MCF 10A (cell line): ENCODE data around the gene ZNFX1. TPM values are rescaled to one million over a fixed set of nuclear protein-coding genes. Genes with fewer than 3 reads are reported as not detected.
"Not testable (repeated sequence)": the region's sequence is repeated elsewhere in the genome, so short reads cannot be mapped to it uniquely, and the experiment has no call there.

Experiments used
- BruUV-seq: library from RNA; stranded (reverse); fragments of 400-500 nt; replicated peaks from 2 replicates; lab custom pipeline; 2021; lab: Mats Ljungman, UMichigan
- CTCF ChIA-PET: fragments of 300-600 bp; sonication (Branson Sonifier 250); formaldehyde crosslinking; extraction: SDS; loops from one replicate; lab custom pipeline; 2021; ENCODE audit warnings: antibody characterized with exemption, inconsistent platforms; lab: Yijun Ruan, JAX
- POLR2A ChIA-PET: fragments of 300-600, 350-650 bp; sonication (Branson Sonifier 250); formaldehyde crosslinking; extraction: SDS; loops from one replicate; lab custom pipeline; 2020; ENCODE audit warnings: antibody characterized with exemption, inconsistent platforms; lab: Yijun Ruan, JAX
- DNase-seq: peaks from one replicate; pipeline ENCODE4 v3.0.0-alpha.2; 2018; ENCODE audit not compliant: unreplicated experiment
- H3K27ac Mint-ChIP-seq: one replicate; pipeline ENCODE4 v1.8.0; 2022; ENCODE audit warnings: mild to moderate bottlenecking, low read depth, mixed read lengths; ENCODE audit not compliant: unreplicated experiment
- H3K27me3 Mint-ChIP-seq: one replicate; pipeline ENCODE4 v1.8.0; 2022; ENCODE audit warnings: mixed read lengths; ENCODE audit not compliant: insufficient read depth, unreplicated experiment
- H3K36me3 Mint-ChIP-seq: one replicate; pipeline ENCODE4 v1.8.0; 2022; ENCODE audit warnings: mild to moderate bottlenecking, moderate library complexity, mixed read lengths; ENCODE audit not compliant: insufficient read depth, unreplicated experiment
- H3K4me1 Mint-ChIP-seq: one replicate; pipeline ENCODE4 v1.8.0; 2022; ENCODE audit warnings: mixed read lengths; ENCODE audit not compliant: insufficient read depth, unreplicated experiment
- H3K4me3 Mint-ChIP-seq: one replicate; pipeline ENCODE4 v1.8.0; 2022; ENCODE audit warnings: mild to moderate bottlenecking, moderate library complexity, mixed read lengths; ENCODE audit not compliant: unreplicated experiment
- H3K9me3 Mint-ChIP-seq: one replicate; pipeline ENCODE4 v1.8.0; 2022; ENCODE audit warnings: mixed read lengths; ENCODE audit not compliant: unreplicated experiment
- intact Hi-C: fragments of 100-400 bp; cut with micrococcal nuclease; formaldehyde crosslinking; loops from 2 replicates; pipeline ENCODE4 v1.14.1; 2022
- total RNA-seq: library from RNA; stranded (reverse); gene quantifications from 2 replicates; pipeline ENCODE4 v1.2.3, GENCODE V29; 2022
- TF ChIP-seq, protein P1 (sequence below): fragments of 200-600 bp; IDR thresholded peaks from one replicate; pipeline ENCODE4 v1.8.0; 2022; ENCODE audit warnings: antibody characterized with exemption, mild to moderate bottlenecking; ENCODE audit not compliant: unreplicated experiment

The ZNFX1 gene
- total RNA-seq, 1 experiment from 2014 or later, result 24.3 TPM

DNA sequence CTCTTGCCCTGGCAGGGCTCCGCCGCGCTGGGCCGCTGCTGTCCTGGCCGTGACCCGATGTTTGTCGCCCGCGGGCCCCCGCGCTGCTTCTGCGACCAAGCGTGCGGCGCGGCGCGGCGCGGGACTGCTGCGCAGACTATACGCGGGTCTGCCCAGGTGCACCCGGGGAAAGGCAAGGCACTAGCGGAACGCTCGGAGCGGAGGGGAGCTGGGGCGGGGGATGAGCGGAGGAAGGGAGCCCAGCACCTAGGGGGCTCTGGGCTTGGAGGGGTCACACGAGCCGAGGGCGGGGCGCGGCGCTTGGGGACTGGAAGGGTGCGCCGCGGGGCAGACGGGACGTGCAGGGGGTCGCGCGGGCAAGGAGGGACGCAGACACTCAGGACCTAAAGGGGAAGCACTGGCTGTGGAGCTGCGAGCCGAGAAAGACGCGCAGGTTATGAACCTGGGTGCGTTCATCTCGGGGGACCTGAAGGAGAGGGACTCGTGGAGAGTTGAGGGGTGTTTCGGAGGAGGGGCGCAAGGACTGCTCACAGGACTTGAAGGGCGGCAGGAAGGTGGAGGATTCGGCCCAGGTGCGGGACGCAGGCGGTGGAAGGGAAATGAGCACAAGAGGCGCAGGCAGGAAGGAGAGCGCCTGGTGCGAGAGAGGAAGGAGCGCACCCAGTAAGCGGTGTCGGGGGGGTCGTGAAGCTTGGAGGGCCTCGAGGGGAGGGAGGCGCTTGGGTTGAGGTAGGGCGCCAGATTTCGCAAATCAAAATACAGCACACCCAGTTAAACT is 40.8 kb upstream of the ZNFX1 start:
- CTCF ChIA-PET, result interaction anchor here (0.7 to 1.7 kb wide), 3 partner anchors 18 to 528 kb away, joined by 3 to 4 read pairs (median 4); no protein-coding TSS in a partner anchor
- Mint-ChIP-seq H3K27ac (no peak overlapping the region), H3K36me3 (no peaks in the 10 kb centered on the region), H3K4me1 (no peaks in the 10 kb centered on the region), H3K27me3 (peaks cover 40% of the 10 kb centered on the region), H3K9me3 (no peaks in the 10 kb centered on the region), H3K4me3 (no peak overlapping the region)
- no peak for DNase-seq
- POLR2A ChIA-PET, result interaction anchor here (0.6 to 1.0 kb wide), 2 partner anchors 37 to 109 kb away, joined by 3 to 4 read pairs; no protein-coding TSS in a partner anchor
- no TSS peak for BruUV-seq
- TF ChIP-seq, protein P1, sequence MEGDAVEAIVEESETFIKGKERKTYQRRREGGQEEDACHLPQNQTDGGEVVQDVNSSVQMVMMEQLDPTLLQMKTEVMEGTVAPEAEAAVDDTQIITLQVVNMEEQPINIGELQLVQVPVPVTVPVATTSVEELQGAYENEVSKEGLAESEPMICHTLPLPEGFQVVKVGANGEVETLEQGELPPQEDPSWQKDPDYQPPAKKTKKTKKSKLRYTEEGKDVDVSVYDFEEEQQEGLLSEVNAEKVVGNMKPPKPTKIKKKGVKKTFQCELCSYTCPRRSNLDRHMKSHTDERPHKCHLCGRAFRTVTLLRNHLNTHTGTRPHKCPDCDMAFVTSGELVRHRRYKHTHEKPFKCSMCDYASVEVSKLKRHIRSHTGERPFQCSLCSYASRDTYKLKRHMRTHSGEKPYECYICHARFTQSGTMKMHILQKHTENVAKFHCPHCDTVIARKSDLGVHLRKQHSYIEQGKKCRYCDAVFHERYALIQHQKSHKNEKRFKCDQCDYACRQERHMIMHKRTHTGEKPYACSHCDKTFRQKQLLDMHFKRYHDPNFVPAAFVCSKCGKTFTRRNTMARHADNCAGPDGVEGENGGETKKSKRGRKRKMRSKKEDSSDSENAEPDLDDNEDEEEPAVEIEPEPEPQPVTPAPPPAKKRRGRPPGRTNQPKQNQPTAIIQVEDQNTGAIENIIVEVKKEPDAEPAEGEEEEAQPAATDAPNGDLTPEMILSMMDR, result no peak
- intact Hi-C loops, result no loop called here

DNA sequence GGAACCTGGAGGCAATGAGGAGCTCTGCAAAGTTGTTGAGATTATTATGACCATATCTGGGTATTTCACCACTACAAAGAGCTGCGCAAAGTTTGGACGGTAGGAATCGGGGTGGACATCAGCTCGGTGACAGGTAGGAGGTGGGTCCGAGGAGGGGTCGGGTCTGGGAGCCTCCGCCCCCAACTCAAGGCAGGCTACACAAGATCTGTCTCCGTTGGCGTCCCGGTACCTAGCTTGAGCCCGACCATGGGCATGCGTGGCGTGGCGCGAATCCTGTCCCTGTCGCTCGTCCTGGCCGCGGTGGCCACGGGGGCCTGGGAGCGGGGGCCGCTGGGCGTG is 40.2 kb upstream of the ZNFX1 start:
- H3K4me3 Mint-ChIP-seq, result no peak overlapping the region
- intact Hi-C loops, result no loop called here
- H3K27me3 Mint-ChIP-seq, result peaks cover 40% of the 10 kb centered on the region
- TF ChIP-seq, protein P1, result no peak
- CTCF ChIA-PET, result interaction anchor here (0.5 kb wide), 1 partner anchor 602 kb away, joined by 3 read pairs; no protein-coding TSS in a partner anchor
- no peak for DNase-seq
- H3K36me3 Mint-ChIP-seq, result no peaks in the 10 kb centered on the region
- POLR2A ChIA-PET, result interaction anchor here (1.0 kb wide), 1 partner anchor 37 kb away, joined by 4 read pairs; no protein-coding TSS in a partner anchor
- no peaks in the 10 kb centered on the region for H3K4me1 Mint-ChIP-seq
- no peaks in the 10 kb centered on the region for H3K9me3 Mint-ChIP-seq
- BruUV-seq, result no TSS peak
- no peak overlapping the region for H3K27ac Mint-ChIP-seq

DNA sequence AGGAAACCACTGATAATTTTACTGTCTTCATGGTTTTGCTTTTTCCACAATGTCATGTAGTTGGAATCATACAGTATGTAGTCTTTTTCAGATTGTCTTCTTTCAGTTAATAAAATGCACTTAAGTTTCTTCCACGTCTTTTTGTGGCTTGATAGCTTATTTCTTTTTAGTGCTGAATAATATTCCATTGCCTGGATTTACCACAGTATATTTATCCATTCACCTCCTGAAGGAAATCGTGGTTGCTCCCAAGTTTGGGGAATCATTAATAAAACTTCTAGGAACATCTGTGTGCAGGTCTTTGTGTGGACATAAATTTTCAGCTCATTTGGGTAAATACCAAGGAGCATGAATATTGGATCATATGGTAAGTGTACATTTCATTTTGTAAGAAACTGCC is 38.8 kb upstream of the ZNFX1 start:
- intact Hi-C loops, result no loop called here
- TF ChIP-seq, protein P1, result no peak
- BruUV-seq, result no TSS peak

DNA sequence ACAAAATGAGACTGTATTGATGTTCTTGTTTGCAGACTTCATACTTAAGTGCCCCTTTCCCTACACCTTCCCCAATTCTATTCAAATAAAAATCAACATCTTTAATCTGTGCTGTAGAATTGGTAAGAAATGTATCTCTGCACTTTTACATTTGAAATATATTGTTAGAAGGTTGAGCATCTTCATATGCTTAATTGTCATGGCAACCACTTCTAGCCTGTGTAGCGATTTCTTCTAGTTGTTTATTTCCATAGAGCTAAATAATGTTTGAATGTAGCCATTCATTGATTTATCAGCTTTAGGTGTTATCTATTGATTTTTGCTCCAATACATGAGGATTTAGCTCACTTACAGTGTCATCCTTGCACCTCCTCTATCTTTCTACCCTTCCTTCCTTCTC is 37.7 kb upstream of the ZNFX1 start:
- TF ChIP-seq, protein P1, result no peak
- ChIA-PET POLR2A (interaction anchor here (1.4 kb wide), 1 partner anchor 9 kb away, joined by 3 read pairs; no protein-coding TSS in a partner anchor), CTCF (interaction anchor here (0.6 to 0.7 kb wide), 2 partner anchors 9 to 197 kb away, joined by 3 read pairs; no protein-coding TSS in a partner anchor)
- Mint-ChIP-seq H3K27me3 (peaks cover 40% of the 10 kb centered on the region), H3K4me3 (no peak overlapping the region), H3K9me3 (peaks cover 8% of the 10 kb centered on the region), H3K27ac (no peak overlapping the region), H3K4me1 (peaks cover 7% of the 10 kb centered on the region), H3K36me3 (no peaks in the 10 kb centered on the region)
- intact Hi-C loops, result no loop called here
- DNase-seq, result no peak
- no TSS peak for BruUV-seq

More for the DNA sequence above, 38.8 kb upstream of the ZNFX1 start:
- no peaks in the 10 kb centered on the region for H3K36me3 Mint-ChIP-seq
- POLR2A ChIA-PET, result interaction anchor here (0.8 to 1.4 kb wide), 2 partner anchors 10 to 103 kb away, joined by 3 read pairs; no protein-coding TSS in a partner anchor
- DNase-seq, result no peak
- peaks cover 40% of the 10 kb centered on the region for H3K27me3 Mint-ChIP-seq
- no peaks in the 10 kb centered on the region for H3K4me1 Mint-ChIP-seq
- H3K27ac Mint-ChIP-seq, result no peak overlapping the region
- H3K4me3 Mint-ChIP-seq, result no peak overlapping the region
- no peaks in the 10 kb centered on the region for H3K9me3 Mint-ChIP-seq
- CTCF ChIA-PET, result no interaction called here

DNA sequence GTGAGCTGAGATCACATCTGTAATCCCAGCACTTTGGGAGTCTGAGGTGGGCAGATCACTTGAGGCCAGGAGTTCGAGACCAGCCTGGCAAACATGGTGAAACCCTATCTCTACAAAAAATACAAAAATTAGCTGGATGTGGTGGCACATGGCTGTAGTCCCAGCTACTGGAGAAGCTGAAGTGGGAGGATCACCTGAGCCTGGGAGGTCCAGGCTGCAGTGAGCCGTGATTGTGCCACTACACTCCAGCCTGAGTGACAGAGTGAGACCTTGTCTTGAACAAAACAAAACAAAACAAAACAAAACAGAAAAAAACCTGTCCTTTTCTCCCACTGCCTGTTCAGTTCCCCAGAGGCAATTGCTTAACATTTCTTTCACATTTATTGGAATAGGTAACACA is 36.2 kb upstream of the ZNFX1 start:
- DNase-seq, H3K27ac Mint-ChIP-seq, H3K36me3 Mint-ChIP-seq, BruUV-seq, H3K4me1 Mint-ChIP-seq, intact Hi-C loops, H3K4me3 Mint-ChIP-seq: not testable (repeated sequence)
- Mint-ChIP-seq H3K27me3 (peaks cover 36% of the 10 kb centered on the region), H3K9me3 (peaks cover 13% of the 10 kb centered on the region)
- CTCF ChIA-PET, result interaction anchor here (0.6 to 1.0 kb wide), 3 partner anchors 229 to 665 kb away, joined by 3 to 4 read pairs (median 3); no protein-coding TSS in a partner anchor
- POLR2A ChIA-PET, result interaction anchor here (0.6 to 1.1 kb wide), 4 partner anchors 67 to 411 kb away, joined by 3 read pairs; partner anchors contain the start of gene DDX27
